NCI-H2107 treated with DMSO at 0.1 percent for 48 hours (cell line): ENCODE measurements around the gene HACD4.
"Not testable (repeated sequence)": the region's sequence is repeated elsewhere in the genome, so short reads cannot be mapped to it uniquely, and the experiment has no call there.

Experiments
- DNase-seq: peaks from one replicate; lab custom pipeline; 2025; ENCODE audit not compliant: unreplicated experiment; lab: John Stamatoyannopoulos, UW

Gene HACD4

GRCh38 chr9:21016701-21017491 lies 14.5 kb downstream of the HACD4 start:
- DNase-seq: no peak

- DNase-seq: no peak
These were observed 15.4 kb downstream of the HACD4 start for GRCh38 chr9:21015995-21016394.

- DNase-seq: peak; percentile 61
These were observed 16.2 kb downstream of the HACD4 start for GRCh38 chr9:21015129-21015815.

- DNase-seq: no peak
These were observed 29.4 kb downstream of the HACD4 start for GRCh38 chr9:21002040-21002439.

GRCh38 chr9:21001581-21001980 lies 29.9 kb downstream of the HACD4 start:
- no peak for DNase-seq

GRCh38 chr9:20997503-20998076 lies 33.9 kb downstream of the HACD4 start:
- no peak for DNase-seq

GRCh38 chr9:20996809-20997208 lies 34.6 kb downstream of the HACD4 start:
- no peak for DNase-seq

- no peak for DNase-seq
These were observed 35.8 kb downstream of the HACD4 start for GRCh38 chr9:20995616-20996015.

- no peak for DNase-seq
These were observed 37.0 kb downstream of the HACD4 start for GRCh38 chr9:20994486-20994885.

GRCh38 chr9:20990867-20991266 lies 40.6 kb downstream of the HACD4 start:
- DNase-seq: no peak

- no peak for DNase-seq
These were observed 41.5 kb downstream of the HACD4 start for GRCh38 chr9:20989923-20990341.

GRCh38 chr9:20988671-20989315 lies 42.6 kb downstream of the HACD4 start:
- peak; percentile 46 for DNase-seq

GRCh38 chr9:20988061-20988460 lies 43.4 kb downstream of the HACD4 start:
- peak; percentile 94 for DNase-seq

- DNase-seq: no peak
These were observed 43.9 kb downstream of the HACD4 start for GRCh38 chr9:20987521-20987920.

- peak; percentile 12 for DNase-seq
These were observed 45.4 kb downstream of the HACD4 start for GRCh38 chr9:20985851-20986600.

GRCh38 chr9:20984506-20984905 lies 46.9 kb downstream of the HACD4 start:
- DNase-seq: no peak

- DNase-seq: no peak
These were observed 50.0 kb downstream of the HACD4 start for GRCh38 chr9:20981486-20981885.

- DNase-seq: peak; percentile 13
These were observed 50.5 kb downstream of the HACD4 start for GRCh38 chr9:20980832-20981455.

- no peak for DNase-seq
These were observed 53.2 kb downstream of the HACD4 start for GRCh38 chr9:20978249-20978648.

- not testable (repeated sequence) for DNase-seq
These were observed 57.1 kb downstream of the HACD4 start for GRCh38 chr9:20974191-20974938.
